ENCODE data around the gene NEURL4.

GRCh38 chr17:7329374-7329996 lies 350 bp upstream of the NEURL4 start:
- no peak for TF ChIP-seq EP300 (IDR thresholded peaks at IDR 0.05; ENCODE audit: low read depth)
- TF ChIP-seq POLR2AphosphoS5 (IDR thresholded peaks at IDR 0.05), result peak; percentile 88 to 93 (median 89)
- TF ChIP-seq CTCF (IDR thresholded peaks at IDR 0.05), result no peak
